K562 (cell line): Measurements from ENCODE around the gene LANCL3. TPM values are rescaled to one million over a fixed set of nuclear protein-coding genes. Genes with fewer than 3 reads are reported as not detected.

Experiments
- ASH1L ChIP-seq: fragments of 450-650 bp; IDR thresholded peaks from 2 replicates; pipeline ENCODE4 v1.6.1; 2018; ENCODE audit warnings: borderline replicate concordance, mild to moderate bottlenecking, low read depth; ENCODE audit not compliant: partially characterized antibody
- CBX1 ChIP-seq: sonication (generic); IDR thresholded peaks from 2 replicates; pipeline ENCODE4 v1.6.1; 2016; ENCODE audit warnings: antibody characterized with exemption, low read depth, mild to moderate bottlenecking
- DDX20 ChIP-seq: fragments of 450-650 bp; IDR thresholded peaks from 2 replicates; pipeline ENCODE4 v1.6.1; 2016; ENCODE audit warnings: missing genetic modification characterization, low read depth, mild to moderate bottlenecking, missing compliant biosample characterization, moderate library complexity
- EP400 ChIP-seq: fragments of 450-650 bp; IDR thresholded peaks from 2 replicates; pipeline ENCODE4 v1.6.1; 2017; ENCODE audit warnings: antibody characterized with exemption, mild to moderate bottlenecking, moderate library complexity
- SAFB2 ChIP-seq: fragments of 200-400 bp; formaldehyde crosslinking; IDR thresholded peaks from 2 replicates; pipeline ENCODE4 v1.6.1; 2018; ENCODE audit warnings: borderline replicate concordance, low read length, low read depth, moderate library complexity; ENCODE audit not compliant: severe bottlenecking
- STAT5A ChIP-seq: IDR thresholded peaks from 2 replicates; pipeline ENCODE4 v1.6.1; 2012; ENCODE audit warnings: low read length, inconsistent platforms, borderline replicate concordance
- TEAD2 ChIP-seq: fragments of 450-650 bp; IDR thresholded peaks from 2 replicates; pipeline ENCODE4 v1.6.1; 2016; ENCODE audit warnings: missing genetic modification characterization, control low read depth, missing compliant biosample characterization
- ZBTB12 ChIP-seq: fragments of 250-450 bp; sonication (Bioruptor Pico); IDR thresholded peaks from 2 replicates; pipeline ENCODE4 v1.4.0; 2020
- ZBTB34 ChIP-seq: fragments of 250-450 bp; sonication (Bioruptor Pico); IDR thresholded peaks from 2 replicates; pipeline ENCODE4 v1.8.0; 2021; ENCODE audit warnings: mild to moderate bottlenecking, moderate library complexity
- ZKSCAN8 ChIP-seq: fragments of 200-800 bp; sonication (Bioruptor generic); IDR thresholded peaks from 2 replicates; pipeline ENCODE4 v1.6.1; 2016; ENCODE audit warnings: missing genetic modification characterization, missing compliant biosample characterization
- ZNF384 ChIP-seq: IDR thresholded peaks from 2 replicates; pipeline ENCODE4 v1.6.1; 2012; ENCODE audit warnings: low read depth, low read length, improper control_type of control experiment
- polyA plus RNA-seq, 8 experiments: library from polyadenylated mRNA; depleted of rRNA in 4 of 8; stranded (reverse) in 5 of 8; unstranded in 3 of 8; fragments of >200 nt; fragmentation: Nextera tagmentation in 2 of 8; fragmentation: Illumina TruSeq in 1 of 8; extraction: Ambion mirVana in 2 of 8; extraction: Trizol in 1 of 8; gene quantifications; 2 replicates each; pipeline versions ENCODE4 v1.2.1 to v1.2.3, GENCODE V29; 2011 to 2014; ENCODE audit warnings: inconsistent platforms in 1 of 8, missing spikeins in 1 of 8
- total RNA-seq, 7 experiments: library from RNA; depleted of rRNA in 6 of 7; stranded (reverse); fragments of >200 nt in 6 of 7; fragmentation: Illumina TruSeq in 2 of 7; extraction: Trizol in 2 of 7; gene quantifications; 2 replicates each; pipeline versions ENCODE4 v1.2.1 to v1.2.3, GENCODE V29; 2011 to 2021; ENCODE audit warnings: low replicate concordance in 1 of 7

Gene LANCL3
- total and polyA plus RNA-seq, 9 of the 15 experiments (the other 6 are each of a cell fraction or from before 2014, with no cell fraction given): 0.41 to 1.5 (median 0.58) TPM

- TF ChIP-seq TEAD2 (tag): no peak
- TF ChIP-seq ZNF384: no peak
- TF ChIP-seq EP400: peak; percentile 51
- no peak for TF ChIP-seq ZBTB12 (CRISPR knock-in tag)
- TF ChIP-seq STAT5A: no peak
- TF ChIP-seq CBX1: no peak
- no peak for TF ChIP-seq ASH1L
- no peak for TF ChIP-seq SAFB2
- TF ChIP-seq DDX20 (tag): no peak
- no peak for TF ChIP-seq ZBTB34
- no peak for TF ChIP-seq ZKSCAN8 (CRISPR knock-in tag)
- TF ChIP-seq, all 486 proteins: peak for 75
Measured at GRCh38 chrX:37685381-37686359, 114.2 kb downstream of the LANCL3 start, which contains the start of gene XK (continued).
